ENCODE data around the gene TMTC2. TPM values are rescaled to one million over a fixed set of nuclear protein-coding genes. Genes with fewer than 3 reads are reported as not detected.

TMTC2 gene
- total RNA-seq, 1 donor from 2014 or later, result 25.5 TPM

DNA sequence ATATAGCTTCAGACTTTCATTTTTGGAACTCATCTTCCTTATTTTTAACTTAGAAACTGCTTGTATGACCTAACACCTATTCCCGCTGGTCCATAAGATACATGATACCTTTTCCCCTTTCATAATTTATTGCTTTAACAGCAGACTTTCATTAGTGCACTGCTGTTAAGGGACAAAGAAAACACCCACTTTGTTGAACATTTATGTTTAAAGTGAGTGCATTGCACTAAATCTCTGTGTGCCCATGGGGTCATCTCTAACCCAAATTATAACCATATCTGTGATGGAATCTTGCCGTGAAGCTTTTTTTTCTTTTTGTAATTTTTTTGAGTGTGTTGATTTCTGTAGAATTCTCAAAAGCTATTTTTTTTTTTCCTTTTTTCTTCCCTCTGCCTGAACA is 261.8 kb downstream of the TMTC2 start:
- Histone ChIP-seq H3K27me3 (no peaks in the 10 kb centered on the region), H3K9me3 (ENCODE audit: low read depth) (no peaks in the 10 kb centered on the region), H3K79me2 (ENCODE audit: low read depth) (no peaks in the 10 kb centered on the region), H3K27ac (no peak overlapping the region), H2AFZ (replicated peaks) (no peak overlapping the region), H3K4me1 (no peaks in the 10 kb centered on the region), H4K20me1 (ENCODE audit: low read depth) (no peaks in the 10 kb centered on the region), H3K4me2 (no peak overlapping the region), H3K36me3 (no peaks in the 10 kb centered on the region), H3K9ac (no peak overlapping the region), H3F3A (ENCODE audit: low read depth) (no peaks in the 10 kb centered on the region), H3K4me3 (no peak overlapping the region)
- Mint-ChIP-seq H3K9me3 (peaks cover 3% of the 10 kb centered on the region), H3K27ac (no peak overlapping the region), H3K4me1 (peaks cover under 1% of the 10 kb centered on the region), H3K27me3 (ENCODE audit: insufficient read depth, low read depth) (no peaks in the 10 kb centered on the region), H3K36me3 (no peaks in the 10 kb centered on the region), H3K4me3 (no peak overlapping the region)
- no peak for DNase-seq (ENCODE audit: low spot score)
- no peak for TF ChIP-seq EZH2phosphoT487 (IDR thresholded peaks at IDR 0.05)
- TF ChIP-seq, protein P1, sequence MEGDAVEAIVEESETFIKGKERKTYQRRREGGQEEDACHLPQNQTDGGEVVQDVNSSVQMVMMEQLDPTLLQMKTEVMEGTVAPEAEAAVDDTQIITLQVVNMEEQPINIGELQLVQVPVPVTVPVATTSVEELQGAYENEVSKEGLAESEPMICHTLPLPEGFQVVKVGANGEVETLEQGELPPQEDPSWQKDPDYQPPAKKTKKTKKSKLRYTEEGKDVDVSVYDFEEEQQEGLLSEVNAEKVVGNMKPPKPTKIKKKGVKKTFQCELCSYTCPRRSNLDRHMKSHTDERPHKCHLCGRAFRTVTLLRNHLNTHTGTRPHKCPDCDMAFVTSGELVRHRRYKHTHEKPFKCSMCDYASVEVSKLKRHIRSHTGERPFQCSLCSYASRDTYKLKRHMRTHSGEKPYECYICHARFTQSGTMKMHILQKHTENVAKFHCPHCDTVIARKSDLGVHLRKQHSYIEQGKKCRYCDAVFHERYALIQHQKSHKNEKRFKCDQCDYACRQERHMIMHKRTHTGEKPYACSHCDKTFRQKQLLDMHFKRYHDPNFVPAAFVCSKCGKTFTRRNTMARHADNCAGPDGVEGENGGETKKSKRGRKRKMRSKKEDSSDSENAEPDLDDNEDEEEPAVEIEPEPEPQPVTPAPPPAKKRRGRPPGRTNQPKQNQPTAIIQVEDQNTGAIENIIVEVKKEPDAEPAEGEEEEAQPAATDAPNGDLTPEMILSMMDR (IDR thresholded peaks at IDR 0.05), result no peak
- no peak for TF ChIP-seq EZH2 (IDR thresholded peaks at IDR 0.05)

DNA sequence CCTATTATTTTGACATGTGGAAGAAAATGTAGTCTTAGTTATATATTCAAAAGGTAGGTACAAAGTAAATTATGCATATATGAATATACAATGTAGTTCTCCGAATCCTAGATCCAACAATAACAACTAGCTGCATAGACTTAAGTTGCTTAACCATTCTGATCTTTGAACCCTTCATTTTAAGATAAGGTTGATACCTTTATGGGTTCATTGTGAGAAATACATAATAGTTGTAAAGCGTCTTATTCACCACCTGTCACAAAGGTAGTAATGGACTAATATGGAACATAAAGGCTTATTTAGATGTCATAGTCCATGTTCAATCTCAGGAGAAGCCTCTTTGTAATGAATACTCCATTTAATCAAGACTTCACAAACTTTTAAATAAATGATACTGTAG is 263.6 kb downstream of the TMTC2 start:
- DNase-seq (ENCODE audit: low spot score), result no peak
- H3K4me3 ChIP-seq, result no peak overlapping the region
- no peaks in the 10 kb centered on the region for H3K27me3 Mint-ChIP-seq (ENCODE audit: insufficient read depth, low read depth)
- H3K79me2 ChIP-seq (ENCODE audit: low read depth), result no peaks in the 10 kb centered on the region
- H4K20me1 ChIP-seq (ENCODE audit: low read depth), result no peaks in the 10 kb centered on the region
- no peaks in the 10 kb centered on the region for H3K9me3 ChIP-seq (ENCODE audit: low read depth)
- H3K4me2 ChIP-seq, result no peak overlapping the region
- H3K4me3 Mint-ChIP-seq, result no peak overlapping the region
- no peaks in the 10 kb centered on the region for H3F3A ChIP-seq (ENCODE audit: low read depth)
- no peak overlapping the region for H3K27ac ChIP-seq
- no peak for TF ChIP-seq EZH2phosphoT487 (IDR thresholded peaks at IDR 0.05)
- TF ChIP-seq, protein P1 (IDR thresholded peaks at IDR 0.05), result no peak
- no peak for TF ChIP-seq EZH2 (IDR thresholded peaks at IDR 0.05)
- H3K4me1 ChIP-seq, result no peaks in the 10 kb centered on the region
- no peaks in the 10 kb centered on the region for H3K36me3 Mint-ChIP-seq
- no peaks in the 10 kb centered on the region for H3K27me3 ChIP-seq
- H3K9me3 Mint-ChIP-seq, result no peaks in the 10 kb centered on the region
- no peak overlapping the region for H3K27ac Mint-ChIP-seq
- no peak overlapping the region for H3K9ac ChIP-seq
- no peaks in the 10 kb centered on the region for H3K36me3 ChIP-seq
- no peak overlapping the region for H2AFZ ChIP-seq (replicated peaks)
- H3K4me1 Mint-ChIP-seq, result peaks cover 3% of the 10 kb centered on the region

DNA sequence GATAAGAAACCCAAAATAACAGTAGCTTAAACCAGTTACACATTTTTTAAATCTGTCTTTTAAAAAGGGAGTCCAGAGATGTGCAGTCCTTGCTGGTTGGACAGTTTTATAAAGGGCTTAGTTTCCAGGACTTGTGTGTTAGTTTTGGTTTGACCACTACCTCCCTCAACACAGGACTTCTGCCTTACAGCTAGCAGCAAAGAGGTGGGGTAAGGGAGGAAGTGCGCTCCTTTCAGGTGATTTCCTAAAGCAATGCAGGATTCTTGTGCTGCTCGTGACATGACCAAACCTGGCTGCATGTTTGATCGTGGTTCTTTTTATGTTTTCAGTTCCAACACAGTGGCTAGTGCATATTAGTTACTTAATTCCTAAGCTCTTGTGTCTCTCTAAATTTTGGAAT is 266.2 kb downstream of the TMTC2 start:
- no peak for TF ChIP-seq EZH2phosphoT487 (IDR thresholded peaks at IDR 0.05)
- no peak for TF ChIP-seq EZH2 (IDR thresholded peaks at IDR 0.05)
- TF ChIP-seq, protein P1 (IDR thresholded peaks at IDR 0.05), result no peak
- DNase-seq (ENCODE audit: low spot score), result no peak
- Histone ChIP-seq H3K9me3 (ENCODE audit: low read depth) (no peaks in the 10 kb centered on the region), H3K27me3 (no peaks in the 10 kb centered on the region), H3K27ac (no peak overlapping the region), H3K4me2 (no peak overlapping the region), H3F3A (ENCODE audit: low read depth) (no peaks in the 10 kb centered on the region), H3K4me3 (no peak overlapping the region), H2AFZ (replicated peaks) (no peak overlapping the region), H4K20me1 (ENCODE audit: low read depth) (no peaks in the 10 kb centered on the region), H3K4me1 (no peaks in the 10 kb centered on the region), H3K9ac (no peak overlapping the region), H3K36me3 (no peaks in the 10 kb centered on the region), H3K79me2 (ENCODE audit: low read depth) (no peaks in the 10 kb centered on the region)
- peaks cover 3% of the 10 kb centered on the region for H3K36me3 Mint-ChIP-seq
- peaks cover 3% of the 10 kb centered on the region for H3K4me1 Mint-ChIP-seq
- H3K27ac Mint-ChIP-seq, result no peak overlapping the region
- H3K27me3 Mint-ChIP-seq (ENCODE audit: insufficient read depth, low read depth), result no peaks in the 10 kb centered on the region
- H3K4me3 Mint-ChIP-seq, result no peak overlapping the region
- no peaks in the 10 kb centered on the region for H3K9me3 Mint-ChIP-seq
